ENCODE results near the gene LPP. TPM values are rescaled to one million over a fixed set of nuclear protein-coding genes. Genes with fewer than 3 reads are reported as not detected.

The LPP gene
- total RNA-seq, 1 donor from 2014 or later, result 14.2 TPM

DNA sequence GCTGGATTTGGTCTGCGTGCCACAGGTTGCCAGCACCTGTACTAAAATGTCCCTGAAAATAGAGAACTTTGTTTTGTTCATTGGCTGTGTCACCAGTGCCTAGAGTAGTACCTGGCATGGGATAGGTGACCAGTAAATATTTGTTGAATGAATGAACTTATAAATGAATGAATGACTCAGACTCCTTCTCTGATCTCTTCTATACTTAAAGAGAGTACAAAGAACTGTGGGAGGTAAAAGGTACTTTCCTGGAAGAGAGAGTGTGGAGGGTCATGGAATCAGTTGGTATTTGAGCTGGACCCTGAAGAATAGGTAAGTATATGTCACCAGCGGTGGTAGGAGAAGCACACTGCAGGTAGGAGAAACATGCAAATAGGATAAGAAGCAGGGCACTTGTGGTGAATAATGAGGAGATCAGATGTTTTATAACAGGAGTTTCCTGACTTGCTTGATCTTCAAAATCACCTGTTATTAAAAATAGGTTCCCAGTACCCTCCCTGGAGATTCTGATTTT, 149.4 kb downstream of the LPP start:
- no peak overlapping the region for H3K4me3 ChIP-seq (ENCODE audit: low read depth, low read length)
- TF ChIP-seq, protein P1, sequence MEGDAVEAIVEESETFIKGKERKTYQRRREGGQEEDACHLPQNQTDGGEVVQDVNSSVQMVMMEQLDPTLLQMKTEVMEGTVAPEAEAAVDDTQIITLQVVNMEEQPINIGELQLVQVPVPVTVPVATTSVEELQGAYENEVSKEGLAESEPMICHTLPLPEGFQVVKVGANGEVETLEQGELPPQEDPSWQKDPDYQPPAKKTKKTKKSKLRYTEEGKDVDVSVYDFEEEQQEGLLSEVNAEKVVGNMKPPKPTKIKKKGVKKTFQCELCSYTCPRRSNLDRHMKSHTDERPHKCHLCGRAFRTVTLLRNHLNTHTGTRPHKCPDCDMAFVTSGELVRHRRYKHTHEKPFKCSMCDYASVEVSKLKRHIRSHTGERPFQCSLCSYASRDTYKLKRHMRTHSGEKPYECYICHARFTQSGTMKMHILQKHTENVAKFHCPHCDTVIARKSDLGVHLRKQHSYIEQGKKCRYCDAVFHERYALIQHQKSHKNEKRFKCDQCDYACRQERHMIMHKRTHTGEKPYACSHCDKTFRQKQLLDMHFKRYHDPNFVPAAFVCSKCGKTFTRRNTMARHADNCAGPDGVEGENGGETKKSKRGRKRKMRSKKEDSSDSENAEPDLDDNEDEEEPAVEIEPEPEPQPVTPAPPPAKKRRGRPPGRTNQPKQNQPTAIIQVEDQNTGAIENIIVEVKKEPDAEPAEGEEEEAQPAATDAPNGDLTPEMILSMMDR (IDR thresholded peaks at IDR 0.05; ENCODE audit: insufficient read depth, low read length, severe bottlenecking), result no peak
- no peak for FAIRE-seq

DNA sequence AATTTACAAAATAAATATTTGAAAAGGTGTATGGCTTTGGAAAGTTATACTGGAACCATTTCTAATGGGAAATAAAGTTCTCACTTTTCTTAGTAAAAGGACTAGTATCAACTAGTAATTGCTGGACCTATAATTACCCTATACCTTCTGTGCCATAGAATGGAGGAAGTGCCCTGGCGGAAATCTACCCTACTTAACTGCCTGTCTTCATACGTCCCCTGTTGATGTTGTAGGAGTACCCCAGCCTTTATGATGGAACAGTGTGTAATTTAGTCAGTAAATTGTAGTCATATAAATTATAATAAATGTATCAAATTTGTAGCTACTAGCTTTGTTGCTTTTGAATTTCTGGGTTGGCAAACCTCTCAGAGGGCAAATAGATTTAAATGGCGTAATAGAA, 149.9 kb downstream of the LPP start:
- TF ChIP-seq, protein P1 (IDR thresholded peaks at IDR 0.05; ENCODE audit: insufficient read depth, low read length, severe bottlenecking), result no peak
- no peak for FAIRE-seq
- DNase-seq (ENCODE audit: low read depth), result no peak
- Histone ChIP-seq H3K4me3 (ENCODE audit: low read depth, low read length) (no peak overlapping the region), H3K27me3 (ENCODE audit: control insufficient read depth, insufficient read depth, low read length) (no peaks in the 10 kb centered on the region), H3K36me3 (ENCODE audit: control insufficient read depth, insufficient read depth, low read length) (peaks cover 2% of the 10 kb centered on the region)

More for the DNA sequence above, 149.4 kb downstream of the LPP start:
- no peaks in the 10 kb centered on the region for H3K27me3 ChIP-seq (ENCODE audit: control insufficient read depth, insufficient read depth, low read length)
- no peak for DNase-seq (ENCODE audit: low read depth)
- H3K36me3 ChIP-seq (ENCODE audit: control insufficient read depth, insufficient read depth, low read length), result peaks cover 2% of the 10 kb centered on the region

DNA sequence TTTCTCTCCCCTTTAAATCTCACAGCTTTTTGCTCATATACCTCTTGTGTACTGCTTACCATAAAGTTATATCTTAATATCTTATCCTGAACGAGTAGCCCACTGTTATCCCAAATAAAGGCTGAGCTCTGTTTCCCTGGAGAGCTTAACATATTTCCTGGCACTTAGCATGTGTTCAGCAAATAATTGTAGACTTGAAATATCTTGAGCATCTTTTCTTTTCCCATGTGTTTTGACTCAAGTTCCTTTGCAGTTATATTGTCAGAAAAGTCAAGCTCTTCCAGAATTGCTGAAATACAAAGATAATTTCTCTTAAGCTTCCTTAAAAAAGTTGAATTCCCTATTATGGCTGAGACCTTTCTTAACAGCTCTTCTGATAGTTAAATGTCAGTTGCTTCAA, 150.5 kb downstream of the LPP start:
- DNase-seq (ENCODE audit: low read depth), result no peak
- FAIRE-seq, result no peak
- Histone ChIP-seq H3K27me3 (ENCODE audit: control insufficient read depth, insufficient read depth, low read length) (no peaks in the 10 kb centered on the region), H3K4me3 (ENCODE audit: low read depth, low read length) (no peak overlapping the region), H3K36me3 (ENCODE audit: control insufficient read depth, insufficient read depth, low read length) (peaks cover 2% of the 10 kb centered on the region)
- TF ChIP-seq, protein P1 (IDR thresholded peaks at IDR 0.05; ENCODE audit: insufficient read depth, low read length, severe bottlenecking), result no peak

DNA sequence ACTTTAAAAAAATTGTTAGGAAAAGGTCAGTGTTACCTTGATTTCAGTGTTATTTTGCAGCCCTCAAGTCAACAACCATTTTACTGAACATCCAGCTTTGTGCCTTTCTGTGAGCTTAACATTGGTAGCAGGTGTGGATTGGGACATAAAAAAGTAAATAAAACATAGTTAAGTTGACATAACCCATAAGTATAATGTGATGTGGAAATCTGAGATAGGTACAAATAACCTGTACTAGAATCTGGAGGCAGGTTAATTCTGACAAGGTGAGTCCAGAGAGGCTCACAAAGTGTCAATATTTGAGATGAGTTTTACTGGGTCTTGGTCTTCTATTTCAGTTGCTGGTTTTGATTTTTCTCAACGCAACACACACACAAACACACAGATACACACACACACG, 151.3 kb downstream of the LPP start:
- TF ChIP-seq, protein P1 (IDR thresholded peaks at IDR 0.05; ENCODE audit: insufficient read depth, low read length, severe bottlenecking), result no peak

DNA sequence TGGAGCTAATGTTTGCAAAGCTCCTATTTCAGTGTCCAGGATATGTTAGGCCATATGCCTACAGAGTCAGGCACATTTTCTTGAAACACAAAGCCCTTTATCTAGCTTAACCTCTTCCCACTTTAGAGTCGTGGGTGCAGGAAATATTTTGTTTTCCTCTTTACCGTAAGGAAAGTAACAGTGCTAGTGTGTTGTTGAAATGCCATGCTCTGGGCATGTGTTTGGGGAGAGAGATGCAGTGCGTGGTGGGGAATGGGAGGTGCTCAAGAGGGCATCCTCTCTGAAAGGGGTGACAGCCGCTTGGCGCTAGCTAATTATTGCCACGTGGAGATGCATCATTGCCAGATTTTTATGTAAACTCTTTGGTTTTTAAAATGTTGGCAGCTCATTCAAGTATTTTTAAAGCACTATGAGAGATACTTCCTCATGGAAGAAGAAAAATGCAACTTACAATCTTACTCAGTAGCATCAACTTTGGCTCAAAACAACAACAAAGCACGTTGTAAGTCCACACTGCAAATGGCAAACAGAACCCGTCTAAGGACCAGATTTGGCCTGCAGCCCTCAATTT, 152.6 kb downstream of the LPP start:
- Histone ChIP-seq H3K4me3 (ENCODE audit: low read depth, low read length) (no peak overlapping the region), H3K27me3 (ENCODE audit: control insufficient read depth, insufficient read depth, low read length) (no peaks in the 10 kb centered on the region), H3K36me3 (ENCODE audit: control insufficient read depth, insufficient read depth, low read length) (peaks cover 1% of the 10 kb centered on the region)
- FAIRE-seq (no peak), DNase-seq (ENCODE audit: low read depth) (no peak)
- TF ChIP-seq, protein P1 (IDR thresholded peaks at IDR 0.05; ENCODE audit: insufficient read depth, low read length, severe bottlenecking), result no peak

More for the DNA sequence above, 151.3 kb downstream of the LPP start:
- FAIRE-seq, result no peak
- no peak for DNase-seq (ENCODE audit: low read depth)
- H3K4me3 ChIP-seq (ENCODE audit: low read depth, low read length), result no peak overlapping the region
- no peaks in the 10 kb centered on the region for H3K27me3 ChIP-seq (ENCODE audit: control insufficient read depth, insufficient read depth, low read length)
- peaks cover 1% of the 10 kb centered on the region for H3K36me3 ChIP-seq (ENCODE audit: control insufficient read depth, insufficient read depth, low read length)
